Adrenal gland (tissue), 5 donors: Measurements from ENCODE around the gene LYZL2.

Experiments used
- POLR2A ChIP-seq, 2 donors: fragments of 450-650 bp; IDR thresholded peaks; one replicate each; pipeline ENCODE4 v1.6.1; 2017; ENCODE audit warnings: antibody characterized with exemption in 2 of 2, mild to moderate bottlenecking in 2 of 2, moderate library complexity in 1 of 2
- TF ChIP-seq, protein P1 (sequence below), 6 experiments: fragments of 450-650 bp in 4 of 6; fragments of 200-600 bp in 2 of 6; sonication (generic) in 1 of 6; IDR thresholded peaks; 1 replicate in 5 of 6; 2 replicates in 1 of 6; pipeline versions ENCODE4 v1.5.1 to v1.8.0; 2016 to 2021; ENCODE audit warnings: antibody characterized with exemption in 6 of 6, mild to moderate bottlenecking in 2 of 6, moderate library complexity in 1 of 6
- donor health status: DM: no; HTN: no; CAD: no.

GRCh38 chr10:30598105-30598776, 31.3 kb downstream of the LYZL2 start:
- TF ChIP-seq, protein P1, sequence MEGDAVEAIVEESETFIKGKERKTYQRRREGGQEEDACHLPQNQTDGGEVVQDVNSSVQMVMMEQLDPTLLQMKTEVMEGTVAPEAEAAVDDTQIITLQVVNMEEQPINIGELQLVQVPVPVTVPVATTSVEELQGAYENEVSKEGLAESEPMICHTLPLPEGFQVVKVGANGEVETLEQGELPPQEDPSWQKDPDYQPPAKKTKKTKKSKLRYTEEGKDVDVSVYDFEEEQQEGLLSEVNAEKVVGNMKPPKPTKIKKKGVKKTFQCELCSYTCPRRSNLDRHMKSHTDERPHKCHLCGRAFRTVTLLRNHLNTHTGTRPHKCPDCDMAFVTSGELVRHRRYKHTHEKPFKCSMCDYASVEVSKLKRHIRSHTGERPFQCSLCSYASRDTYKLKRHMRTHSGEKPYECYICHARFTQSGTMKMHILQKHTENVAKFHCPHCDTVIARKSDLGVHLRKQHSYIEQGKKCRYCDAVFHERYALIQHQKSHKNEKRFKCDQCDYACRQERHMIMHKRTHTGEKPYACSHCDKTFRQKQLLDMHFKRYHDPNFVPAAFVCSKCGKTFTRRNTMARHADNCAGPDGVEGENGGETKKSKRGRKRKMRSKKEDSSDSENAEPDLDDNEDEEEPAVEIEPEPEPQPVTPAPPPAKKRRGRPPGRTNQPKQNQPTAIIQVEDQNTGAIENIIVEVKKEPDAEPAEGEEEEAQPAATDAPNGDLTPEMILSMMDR (IDR thresholded peaks at IDR 0.05) = no peak
- no peak for TF ChIP-seq POLR2A (IDR thresholded peaks at IDR 0.05)
